Effector memory CD8-positive, alpha-beta T cell (primary cell): ENCODE measurements around the gene NFIX.
A peak's percentile ranks its signal among the peaks of the same experiment; 100 is the strongest.

Experiments used
- ATAC-seq: fragments of 150-1000 bp; cut with Tn5 transposase; replicated peaks from 2 replicates; pipeline ENCODE4 v1.10.0; 2021; ENCODE audit warnings: mild to moderate bottlenecking, moderate library complexity
- DNase-seq, 3 experiments: peaks; one replicate each; pipeline ENCODE4 v3.0.0; 2021
- H3K27ac Mint-ChIP-seq, 2 donors: one replicate each; pipeline ENCODE4 v1.8.0; 2022; ENCODE audit warnings: mild to moderate bottlenecking in 2 of 2, mixed read lengths in 2 of 2, moderate library complexity in 2 of 2
- H3K27me3 Mint-ChIP-seq, 2 donors: one replicate each; pipeline ENCODE4 v1.8.0; 2022; ENCODE audit warnings: mixed read lengths in 2 of 2
- H3K36me3 Mint-ChIP-seq: one replicate; pipeline ENCODE4 v1.8.0; 2022; ENCODE audit warnings: mild to moderate bottlenecking, moderate library complexity, mixed read lengths; ENCODE audit not compliant: insufficient read depth
- H3K4me1 Mint-ChIP-seq, 2 donors: one replicate each; pipeline ENCODE4 v1.8.0; 2022; ENCODE audit warnings: low read depth in 2 of 2, mixed read lengths in 2 of 2
- H3K4me3 Mint-ChIP-seq, 2 donors: one replicate each; pipeline ENCODE4 v1.8.0; 2022; ENCODE audit warnings: mild to moderate bottlenecking in 2 of 2, mixed read lengths in 2 of 2, moderate library complexity in 2 of 2
- H3K9me3 Mint-ChIP-seq, 2 donors: one replicate each; pipeline ENCODE4 v1.8.0; 2022; ENCODE audit warnings: mixed read lengths in 2 of 2

Gene NFIX

DNA sequence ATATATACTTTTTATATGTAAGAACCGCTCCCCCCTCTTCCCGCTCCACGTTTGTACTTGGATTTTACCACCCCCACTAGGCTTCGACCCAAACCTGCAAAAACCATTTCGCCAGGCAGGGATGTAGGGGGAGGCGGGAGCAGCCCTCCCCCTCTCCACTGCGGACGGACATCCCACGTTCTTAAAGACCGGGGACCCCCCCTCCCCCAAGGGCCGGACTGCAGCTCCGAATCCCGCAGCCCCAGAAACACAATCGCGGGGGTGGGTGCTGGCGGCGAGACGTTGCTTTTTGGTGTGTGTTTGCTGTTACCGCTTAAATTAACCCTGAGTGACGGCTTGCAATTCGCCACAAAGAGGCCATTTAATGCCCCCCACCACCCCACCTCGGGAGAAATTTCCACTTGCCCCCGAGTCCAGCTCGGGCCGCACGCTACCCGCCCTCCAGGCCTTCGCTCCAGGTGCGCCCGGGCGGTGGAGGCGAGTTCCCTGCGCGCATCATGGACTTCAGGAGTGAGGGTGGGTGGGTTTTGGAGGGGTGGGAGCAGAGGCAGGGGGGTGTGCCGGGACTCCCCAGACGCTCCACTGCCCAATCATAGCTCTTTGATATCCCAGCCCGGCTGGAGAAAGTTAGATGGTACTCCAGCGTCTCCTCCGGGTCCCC, 15.8 kb downstream of the NFIX start:
- ATAC-seq = no peak
- Mint-ChIP-seq H3K27ac (no peak overlapping the region), H3K9me3 (no peaks in the 10 kb centered on the region), H3K4me1 (peaks cover 19 to 22% of the 10 kb centered on the region in 2 donors), H3K36me3 (peaks cover 11% of the 10 kb centered on the region), H3K27me3 (peaks cover 55 to 94% of the 10 kb centered on the region in 2 donors), H3K4me3 (peak overlapping the region; percentile 37 to 91)
- no peak for DNase-seq

DNA sequence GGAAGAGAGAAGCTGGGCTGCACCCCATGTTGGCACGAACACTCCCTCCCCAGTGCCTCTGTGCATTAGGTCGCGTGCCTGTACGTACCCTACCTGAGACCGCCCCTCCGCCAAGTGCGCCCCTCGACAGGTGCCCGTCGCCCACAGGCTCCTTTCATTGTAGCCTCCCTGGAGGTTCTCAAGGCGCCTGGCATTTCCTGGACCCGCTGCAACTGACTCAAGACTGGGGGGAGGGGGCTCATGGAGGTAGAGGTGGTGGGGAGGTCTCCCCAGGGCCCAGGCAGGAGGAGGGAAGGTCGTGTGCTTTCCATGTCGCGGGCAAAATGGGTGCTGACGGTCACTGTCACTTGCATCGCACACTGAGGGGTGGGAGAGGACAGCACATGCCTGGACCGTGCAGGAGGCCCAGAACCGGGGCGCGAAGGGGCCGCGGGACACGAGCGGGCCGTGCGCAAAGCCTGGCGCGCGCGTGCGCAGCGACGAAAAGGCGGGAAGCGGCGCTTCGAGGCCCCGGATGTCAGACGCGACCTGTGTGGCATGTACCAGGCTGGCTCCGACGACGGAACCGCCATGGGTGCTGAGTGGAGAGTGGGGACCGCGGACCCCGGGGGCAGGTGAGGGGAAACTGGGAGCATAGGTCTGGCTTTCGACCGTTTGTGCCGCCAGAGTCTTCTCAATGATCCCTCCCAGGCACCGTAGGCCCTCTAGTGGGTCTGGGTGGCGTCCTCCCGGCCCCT, 16.5 kb downstream of the NFIX start:
- Mint-ChIP-seq H3K9me3 (no peaks in the 10 kb centered on the region), H3K36me3 (peaks cover 11% of the 10 kb centered on the region), H3K4me1 (peaks cover 19 to 22% of the 10 kb centered on the region in 2 donors), H3K4me3 (peak overlapping the region in 1 of 2 donors; percentile 91), H3K27ac (no peak overlapping the region), H3K27me3 (peaks cover 59 to 99% of the 10 kb centered on the region in 2 donors)
- DNase-seq = no peak
- no peak for ATAC-seq

DNA sequence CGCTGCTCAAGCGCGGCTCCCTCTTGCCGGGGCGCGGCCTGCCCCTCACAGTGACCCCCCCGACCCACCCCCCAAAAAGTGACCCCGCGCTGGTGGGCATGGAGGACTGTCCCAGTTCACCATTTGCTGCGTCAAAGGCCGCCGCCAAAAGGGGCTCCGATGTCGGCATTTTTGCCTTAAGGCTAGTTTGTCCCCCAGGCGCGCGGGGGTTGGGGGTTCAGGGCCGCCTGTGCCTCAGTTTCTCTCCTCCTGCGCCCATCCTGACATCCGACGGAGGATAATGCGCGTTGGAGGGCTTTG, 17.1 kb downstream of the NFIX start:
- peak overlapping the region; percentile 89 to 91 for H3K4me3 Mint-ChIP-seq
- ATAC-seq (no peak), DNase-seq (no peak)
- peaks cover 11% of the 10 kb centered on the region for H3K36me3 Mint-ChIP-seq
- H3K27me3 Mint-ChIP-seq = peaks cover 64 to 99% of the 10 kb centered on the region in 2 donors
- peaks cover 19 to 24% of the 10 kb centered on the region in 2 donors for H3K4me1 Mint-ChIP-seq
- H3K27ac Mint-ChIP-seq = peak overlapping the region in 1 of 2 donors; percentile 81
- H3K9me3 Mint-ChIP-seq = no peaks in the 10 kb centered on the region

DNA sequence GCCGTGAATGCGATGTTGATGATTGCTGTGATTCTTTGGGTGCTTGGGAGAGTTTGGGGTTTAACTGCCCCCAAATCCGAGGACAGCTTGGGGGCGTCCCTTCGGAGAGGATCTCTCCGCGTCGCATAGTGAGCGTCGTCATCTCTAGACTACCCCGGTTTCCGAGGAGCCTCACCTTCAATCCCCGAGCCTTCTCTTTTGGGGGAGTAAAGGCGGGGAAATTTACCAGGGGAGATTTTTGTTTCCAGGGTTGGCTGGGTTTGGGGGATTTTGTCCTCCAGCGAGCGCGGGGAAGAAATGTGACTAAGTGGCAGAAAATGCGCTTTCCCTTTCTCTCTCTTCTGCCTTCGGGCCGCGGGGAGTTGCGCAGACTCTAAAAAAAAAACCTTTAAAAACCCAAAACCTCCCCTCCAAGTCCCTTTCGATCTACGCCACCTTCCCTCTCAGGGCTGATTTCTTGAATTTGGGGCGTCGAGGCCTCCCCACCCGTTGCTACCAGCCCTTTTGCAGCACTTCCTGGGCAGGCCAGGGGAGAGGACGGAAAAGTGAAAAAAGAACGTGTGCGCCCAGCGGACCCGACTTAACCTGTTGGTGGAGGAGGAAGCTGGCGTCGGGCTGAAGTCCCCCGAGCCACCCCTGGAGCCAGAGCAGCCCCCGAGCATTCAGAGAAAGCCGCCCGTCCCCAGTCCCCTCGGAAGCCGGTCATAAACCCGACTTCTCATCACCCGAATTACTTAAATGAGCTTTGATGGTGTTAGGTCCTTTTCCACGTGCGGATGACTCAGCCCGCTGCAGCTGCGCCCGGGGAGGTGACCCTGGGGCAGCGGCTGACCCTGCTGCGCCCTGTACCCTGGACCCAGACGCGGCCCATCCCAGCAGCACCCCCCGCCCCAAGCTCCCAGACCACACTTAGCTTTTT, 17.7 kb downstream of the NFIX start:
- peak in 2 of 3 experiments; percentile 18 to 40 for DNase-seq
- Mint-ChIP-seq H3K4me1 (peaks cover 19 to 24% of the 10 kb centered on the region in 2 donors), H3K27ac (peak overlapping the region; percentile 81 to 89), H3K27me3 (peaks cover 70 to 99% of the 10 kb centered on the region in 2 donors), H3K4me3 (peak overlapping the region; percentile 89 to 91), H3K9me3 (no peaks in the 10 kb centered on the region), H3K36me3 (peaks cover 11% of the 10 kb centered on the region)
- ATAC-seq = peak; percentile 69

DNA sequence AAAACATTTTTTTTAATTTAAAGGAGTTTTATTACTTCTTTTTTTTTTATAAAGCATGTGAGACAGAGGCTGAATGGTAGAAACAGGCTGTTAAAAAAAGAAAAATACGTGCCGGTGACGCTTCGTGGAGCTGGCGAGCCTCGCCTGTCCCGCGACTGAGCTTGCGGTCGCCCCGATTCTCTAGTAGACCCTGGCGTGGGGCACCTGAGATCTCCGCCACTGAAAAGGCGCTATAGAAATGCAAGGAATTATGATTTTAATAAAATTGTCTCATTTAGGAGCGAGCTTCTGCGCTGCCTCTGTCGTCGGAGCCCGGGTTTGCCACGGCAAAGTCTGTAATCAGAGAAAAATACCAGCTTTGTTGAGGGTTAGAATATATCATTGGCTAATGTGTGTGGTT, 18.4 kb downstream of the NFIX start:
- Mint-ChIP-seq H3K27me3 (peaks cover 70 to 99% of the 10 kb centered on the region in 2 donors), H3K9me3 (no peaks in the 10 kb centered on the region), H3K36me3 (peaks cover 11% of the 10 kb centered on the region), H3K27ac (peak overlapping the region in 1 of 2 donors; percentile 0), H3K4me3 (peak overlapping the region; percentile 89 to 91), H3K4me1 (peaks cover 19 to 24% of the 10 kb centered on the region in 2 donors)
- no peak for ATAC-seq
- no peak for DNase-seq

DNA sequence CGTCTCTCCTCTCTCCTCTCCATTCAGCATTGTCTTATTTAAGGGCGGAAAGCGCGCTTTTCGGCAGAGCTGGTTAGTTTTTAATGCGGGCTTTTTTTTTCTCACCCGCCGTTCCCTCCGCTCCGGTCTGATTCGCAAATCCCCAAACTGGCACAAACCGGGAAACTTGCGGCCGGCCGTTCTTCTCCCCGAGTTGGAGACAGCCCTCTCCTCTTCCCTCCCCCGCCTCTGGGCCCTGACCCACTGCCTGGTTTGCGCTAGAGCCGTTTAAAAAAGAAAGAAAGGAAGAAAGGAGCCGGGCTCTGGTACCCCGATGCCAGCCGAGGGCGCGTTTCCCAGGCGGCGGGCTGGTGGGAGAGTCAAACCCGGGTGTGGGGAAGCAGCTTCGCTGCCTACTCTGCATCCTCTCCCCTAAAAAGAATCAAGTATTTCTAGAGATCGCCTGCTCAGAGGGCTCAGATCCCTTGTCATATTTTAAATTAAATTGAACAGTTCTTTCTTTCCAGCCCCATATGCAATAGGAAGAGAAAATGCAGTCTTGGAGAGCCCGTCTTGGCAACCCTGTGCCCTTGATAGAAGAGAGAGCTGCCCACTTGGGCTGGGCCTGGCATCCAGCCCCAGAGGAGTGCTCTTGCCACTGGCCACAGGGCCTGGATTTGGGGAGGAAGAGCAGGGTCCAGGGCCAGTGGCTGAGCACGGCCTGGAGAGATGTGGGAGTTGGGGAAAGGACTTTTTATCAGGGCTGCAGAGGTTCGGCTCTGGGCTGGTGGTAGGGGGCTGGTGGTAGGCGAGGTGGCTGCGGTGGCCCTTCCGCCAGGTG, 19.0 kb downstream of the NFIX start:
- H3K4me3 Mint-ChIP-seq = peak overlapping the region; percentile 89 to 91
- peaks cover 64 to 93% of the 10 kb centered on the region in 2 donors for H3K27me3 Mint-ChIP-seq
- H3K9me3 Mint-ChIP-seq = no peaks in the 10 kb centered on the region
- H3K27ac Mint-ChIP-seq = peak overlapping the region in 1 of 2 donors; percentile 0
- peaks cover 11% of the 10 kb centered on the region for H3K36me3 Mint-ChIP-seq
- ATAC-seq (no peak), DNase-seq (no peak)
- H3K4me1 Mint-ChIP-seq = peaks cover 19 to 24% of the 10 kb centered on the region in 2 donors

DNA sequence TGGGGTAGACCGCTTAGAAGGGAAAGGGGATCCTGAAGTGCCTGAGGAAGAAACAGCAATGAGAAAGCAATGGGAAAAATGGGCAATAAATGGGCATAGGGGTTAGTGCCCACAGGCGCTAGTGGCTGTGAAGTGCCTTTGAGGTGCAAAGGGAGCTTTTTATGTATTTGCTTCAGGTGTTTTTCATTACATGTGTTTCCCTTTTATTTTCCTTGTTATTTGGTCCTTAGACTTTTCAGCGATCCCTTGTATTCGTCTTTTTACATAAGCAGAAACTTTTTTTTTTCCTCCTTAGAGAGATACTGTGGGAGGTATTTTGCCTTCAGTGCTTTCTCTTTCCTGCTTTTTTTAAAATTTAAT, 19.6 kb downstream of the NFIX start:
- DNase-seq (no peak), ATAC-seq (no peak)
- peaks cover 64 to 87% of the 10 kb centered on the region in 2 donors for H3K27me3 Mint-ChIP-seq
- H3K4me1 Mint-ChIP-seq = peaks cover 19 to 24% of the 10 kb centered on the region in 2 donors
- no peaks in the 10 kb centered on the region for H3K9me3 Mint-ChIP-seq
- H3K27ac Mint-ChIP-seq = no peak overlapping the region
- H3K4me3 Mint-ChIP-seq = no peak overlapping the region
- peaks cover 11% of the 10 kb centered on the region for H3K36me3 Mint-ChIP-seq

DNA sequence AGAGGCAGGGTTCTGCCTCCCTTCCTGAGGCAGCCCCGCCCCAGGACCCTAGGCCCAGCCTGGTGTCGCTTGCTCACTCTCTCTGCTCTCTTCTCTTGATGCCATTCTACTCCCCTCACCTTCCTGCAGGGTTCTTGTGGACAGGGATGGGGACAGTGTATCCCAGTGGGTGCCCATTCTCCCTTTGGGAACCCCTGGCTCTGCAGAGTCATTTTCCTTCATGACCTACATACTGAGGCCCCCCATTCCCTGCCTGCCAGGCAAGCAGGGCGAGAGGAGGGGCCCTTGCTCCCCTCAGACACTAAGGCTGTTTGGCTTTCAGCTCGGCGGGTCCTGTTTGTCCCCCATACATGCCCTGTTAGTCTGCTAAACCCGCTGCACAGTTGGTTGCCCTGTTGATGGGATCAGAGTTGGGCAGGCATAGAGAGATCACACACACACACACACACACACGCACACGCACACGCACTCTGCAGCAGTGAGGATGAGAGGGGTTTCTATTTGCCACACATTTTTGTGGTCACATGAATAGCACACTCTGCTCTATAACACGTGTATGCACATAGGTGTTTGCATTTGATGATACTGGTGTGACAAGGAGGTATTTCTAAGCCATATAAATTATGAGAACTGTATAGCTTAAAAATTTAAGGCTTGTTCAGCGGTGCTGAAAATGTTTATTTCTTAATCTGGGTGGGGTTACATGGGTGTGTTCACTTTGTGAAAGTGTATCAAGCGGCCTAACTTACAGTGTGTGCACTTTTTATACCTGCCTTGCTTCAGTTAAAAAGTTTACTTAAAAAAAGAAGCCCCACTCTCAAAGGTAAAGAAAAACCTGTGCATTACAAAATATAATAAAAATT, 20.3 kb downstream of the NFIX start:
- H3K27ac Mint-ChIP-seq = no peak overlapping the region
- H3K27me3 Mint-ChIP-seq = peaks cover 60 to 85% of the 10 kb centered on the region in 2 donors
- H3K4me3 Mint-ChIP-seq = peak overlapping the region in 1 of 2 donors; percentile 28
- ATAC-seq (no peak), DNase-seq (no peak)
- peaks cover 11% of the 10 kb centered on the region for H3K36me3 Mint-ChIP-seq
- no peaks in the 10 kb centered on the region for H3K9me3 Mint-ChIP-seq
- H3K4me1 Mint-ChIP-seq = peaks cover 19 to 22% of the 10 kb centered on the region in 2 donors

DNA sequence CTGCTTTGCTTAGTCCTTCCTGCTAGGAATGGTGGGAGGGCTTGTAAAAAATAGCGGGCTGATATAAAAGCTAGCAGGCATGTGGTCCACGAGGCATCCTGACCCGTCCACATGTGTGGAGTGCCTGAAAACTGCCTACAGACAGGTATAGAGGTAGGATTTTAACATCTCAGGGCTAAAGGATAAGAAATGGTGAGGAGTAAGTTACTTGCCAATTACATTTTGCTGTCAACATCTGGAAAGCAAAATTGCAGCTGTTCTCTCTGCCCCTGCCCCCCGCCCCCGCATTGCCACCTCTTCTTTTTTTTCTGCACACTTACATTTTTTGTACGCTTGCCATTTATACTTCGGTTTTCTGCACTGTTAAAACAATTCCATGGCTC, 21.0 kb downstream of the NFIX start:
- Mint-ChIP-seq H3K36me3 (peaks cover 11% of the 10 kb centered on the region), H3K4me3 (no peak overlapping the region), H3K4me1 (peaks cover 19 to 22% of the 10 kb centered on the region in 2 donors), H3K9me3 (no peaks in the 10 kb centered on the region), H3K27me3 (peaks cover 54 to 84% of the 10 kb centered on the region in 2 donors), H3K27ac (no peak overlapping the region)
- ATAC-seq (no peak), DNase-seq (no peak)

DNA sequence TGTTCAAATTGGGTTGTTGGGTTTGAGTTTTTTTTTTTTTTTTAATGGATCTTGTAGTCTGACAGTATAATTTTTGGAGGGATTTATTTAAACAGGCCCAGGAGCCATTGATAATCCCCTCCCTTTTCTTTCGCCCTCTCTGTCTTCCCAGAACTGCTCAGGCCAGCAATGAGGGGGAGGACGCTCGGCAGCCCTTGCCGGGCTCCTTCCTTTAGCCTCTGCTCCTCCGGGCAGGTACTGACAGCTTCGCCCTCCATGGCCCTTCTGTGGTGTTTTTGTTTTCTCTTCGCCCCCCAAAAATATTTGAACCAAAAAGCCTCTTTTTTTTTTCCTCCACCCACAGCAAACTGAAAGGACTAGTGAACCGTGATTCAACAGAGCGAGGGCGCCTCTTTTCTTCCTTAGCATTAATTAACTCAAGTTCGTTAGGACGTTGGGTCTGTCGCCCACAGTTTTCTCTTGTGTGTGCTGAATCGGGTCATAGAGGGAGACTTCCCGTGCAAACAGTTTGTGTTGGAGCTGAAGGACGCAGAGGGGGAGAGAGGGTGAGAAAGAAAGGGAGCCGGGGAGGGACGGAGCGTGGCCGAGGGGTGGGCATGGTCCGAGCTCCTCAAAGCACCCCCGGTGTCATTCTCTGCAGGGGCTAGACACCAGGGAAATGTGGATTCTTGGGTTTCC, 21.5 kb downstream of the NFIX start:
- DNase-seq = no peak
- no peak for ATAC-seq
- H3K9me3 Mint-ChIP-seq = no peaks in the 10 kb centered on the region
- peaks cover 11% of the 10 kb centered on the region for H3K36me3 Mint-ChIP-seq
- peaks cover 50 to 84% of the 10 kb centered on the region in 2 donors for H3K27me3 Mint-ChIP-seq
- no peak overlapping the region for H3K27ac Mint-ChIP-seq
- H3K4me1 Mint-ChIP-seq = peaks cover 19 to 22% of the 10 kb centered on the region in 2 donors
- H3K4me3 Mint-ChIP-seq = no peak overlapping the region

DNA sequence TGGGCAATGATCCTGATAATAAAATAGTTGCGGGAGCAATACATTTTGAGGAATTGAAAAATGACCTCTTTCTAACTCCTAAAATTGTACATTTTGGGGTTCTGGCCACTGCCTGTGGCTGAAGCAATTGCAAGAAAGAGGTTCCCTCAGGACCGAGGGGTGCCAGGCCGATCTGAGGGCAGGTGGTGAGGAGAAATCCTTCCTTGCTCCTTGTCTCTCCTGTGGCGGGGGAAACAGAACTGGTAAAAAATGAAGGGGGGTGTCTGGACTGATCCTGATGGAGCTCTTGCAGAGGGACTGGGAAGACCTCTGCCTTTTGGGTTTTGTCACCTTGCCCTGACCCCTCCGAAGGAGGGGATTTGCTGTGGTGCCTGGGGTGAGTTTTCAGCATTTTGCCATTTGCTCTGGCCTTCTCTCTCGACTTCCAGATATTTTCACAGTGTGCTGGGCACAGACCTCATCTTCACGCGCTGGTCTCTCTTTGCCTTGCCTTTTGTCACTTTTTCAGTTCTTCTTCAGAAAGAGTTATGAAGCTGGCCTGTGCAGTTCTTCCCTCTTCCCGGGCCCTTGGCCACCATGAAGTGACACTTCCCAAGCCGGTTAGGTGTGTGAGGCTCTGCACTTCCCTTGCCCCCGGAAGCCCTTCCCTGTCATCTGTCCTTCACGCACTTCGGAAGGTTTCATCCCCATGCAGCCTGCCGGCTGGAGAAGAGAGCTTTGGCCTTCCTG, 22.2 kb downstream of the NFIX start:
- H3K27me3 Mint-ChIP-seq = peaks cover 46 to 82% of the 10 kb centered on the region in 2 donors

More for the DNA sequence above, 22.2 kb downstream of the NFIX start:
- Mint-ChIP-seq H3K36me3 (peaks cover 11% of the 10 kb centered on the region), H3K4me1 (peaks cover 19 to 22% of the 10 kb centered on the region in 2 donors), H3K4me3 (no peak overlapping the region), H3K27ac (no peak overlapping the region), H3K9me3 (no peaks in the 10 kb centered on the region)
- DNase-seq = no peak
- ATAC-seq = no peak
